8988T (cell line): Measurements from ENCODE around the gene KDM6A.
"Not testable (repeated sequence)": the region's sequence is repeated elsewhere in the genome, so short reads cannot be mapped to it uniquely, and the experiment has no call there.

Source experiments
- DNase-seq: peaks from one replicate; pipeline ENCODE4 v3.0.0; 2011

Gene KDM6A

DNA sequence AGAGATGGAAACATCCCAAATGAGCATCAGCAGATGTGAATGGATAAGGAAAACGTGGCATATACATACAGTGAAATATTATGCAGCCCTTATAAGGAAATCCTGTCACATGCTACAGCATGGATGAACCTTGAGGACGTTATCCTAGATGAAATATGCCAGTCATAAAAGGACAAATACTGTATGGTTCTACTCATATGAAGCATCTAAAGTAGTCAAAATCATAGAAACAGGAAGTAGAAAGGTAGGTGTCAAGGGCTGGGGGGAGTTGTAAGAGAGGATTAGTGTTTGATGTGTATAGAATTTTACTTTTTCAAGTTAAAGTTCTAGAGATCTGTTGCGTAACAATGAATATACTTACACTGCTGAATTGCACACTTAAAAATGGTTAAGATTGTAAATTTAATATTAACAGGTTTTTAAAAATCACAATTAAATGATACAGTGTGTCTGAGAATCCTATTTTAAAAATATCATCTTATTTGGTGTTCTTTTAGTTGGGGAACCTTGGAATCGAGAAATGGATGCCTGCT lies 58.5 kb downstream of the KDM6A start:
- no peak for DNase-seq

GRCh38 chrX:44935172-44935571 lies 62.2 kb downstream of the KDM6A start:
- DNase-seq = no peak

DNA sequence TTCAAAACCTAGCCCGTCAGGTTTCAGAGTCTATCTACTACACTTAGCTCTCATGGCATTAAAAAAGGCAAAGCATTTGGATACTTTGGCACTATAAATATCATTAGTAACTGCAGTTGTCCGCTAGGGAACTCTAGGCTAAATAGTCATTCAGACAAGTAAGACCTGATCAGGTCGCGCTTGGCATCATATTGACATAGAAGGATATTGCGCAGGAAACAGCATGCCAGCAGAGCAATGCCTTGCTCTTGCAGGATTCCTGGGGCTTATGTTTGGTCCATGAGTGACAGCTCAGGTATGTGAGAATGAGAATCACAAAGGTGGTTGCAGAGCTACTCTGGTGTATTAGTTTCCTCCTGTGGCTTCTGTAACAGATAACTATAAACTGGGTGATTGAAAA lies 62.7 kb downstream of the KDM6A start:
- DNase-seq = no peak

DNA sequence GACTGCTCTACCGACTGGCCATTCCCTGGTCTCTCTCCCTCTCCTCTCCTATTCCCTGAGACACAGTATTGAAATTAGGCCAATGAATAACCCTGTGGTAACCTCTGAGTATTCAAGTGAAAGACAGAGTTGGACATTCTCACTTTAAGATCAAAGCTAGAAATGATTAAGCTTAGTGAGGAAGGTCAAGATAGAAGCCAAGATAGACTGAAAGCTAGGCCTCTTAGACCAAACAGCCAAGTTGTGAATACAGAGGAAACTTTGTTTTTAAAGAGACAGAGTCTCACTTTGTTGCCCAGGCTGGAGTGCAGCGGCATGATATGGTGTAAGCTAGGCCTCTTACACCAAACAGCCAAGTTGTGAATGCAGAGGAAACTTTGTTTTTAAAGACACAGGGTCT lies 64.6 kb downstream of the KDM6A start:
- DNase-seq = no peak

DNA sequence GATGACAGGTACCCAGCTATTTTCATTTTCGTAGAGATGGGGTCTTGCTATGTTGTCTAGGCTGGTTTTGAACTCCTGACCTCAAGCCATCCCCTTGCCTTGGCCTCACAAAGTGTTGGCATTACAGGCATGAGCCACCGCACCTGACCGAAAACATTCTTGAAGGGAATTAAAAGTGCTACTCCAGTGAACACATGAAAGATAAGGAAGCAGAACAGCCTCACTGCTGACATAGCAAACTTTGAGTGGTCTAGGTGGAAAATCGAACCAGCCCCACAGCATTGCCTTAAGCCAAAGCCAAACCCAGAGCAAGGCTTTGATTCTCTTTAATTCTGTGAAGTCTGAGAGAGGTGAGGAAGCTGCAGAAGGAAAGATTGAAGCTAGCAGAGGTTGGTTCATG lies 65.1 kb downstream of the KDM6A start:
- no peak for DNase-seq

- DNase-seq = not testable (repeated sequence)
Measured at GRCh38 chrX:44940541-44940940, 67.6 kb downstream of the KDM6A start.

DNA sequence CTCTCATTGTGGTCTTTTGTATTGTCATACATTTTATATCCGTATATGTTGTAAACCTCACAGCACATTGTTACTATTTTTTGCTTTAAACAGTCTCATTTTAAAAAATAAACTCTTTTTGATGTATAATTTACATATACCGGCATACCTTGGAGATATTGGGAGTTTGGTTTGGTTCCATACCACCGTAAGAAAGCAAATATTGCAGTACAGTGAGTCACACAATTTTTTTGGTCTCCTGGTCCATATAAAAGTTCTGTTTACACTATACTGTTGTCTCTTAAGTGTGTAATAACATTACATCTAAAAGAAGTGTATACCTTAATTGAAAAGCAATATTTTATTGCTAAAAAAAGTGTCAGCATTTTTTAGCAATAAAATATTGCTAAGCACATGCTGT lies 70.0 kb downstream of the KDM6A start:
- DNase-seq = no peak

GRCh38 chrX:44944894-44945293 lies 71.9 kb downstream of the KDM6A start:
- no peak for DNase-seq

- no peak for DNase-seq
Measured at GRCh38 chrX:44945736-44946135, 72.7 kb downstream of the KDM6A start.

- DNase-seq = no peak
Measured at GRCh38 chrX:44946771-44947170, 73.8 kb downstream of the KDM6A start.

GRCh38 chrX:44947995-44948394 lies 75.0 kb downstream of the KDM6A start:
- DNase-seq = no peak

DNA sequence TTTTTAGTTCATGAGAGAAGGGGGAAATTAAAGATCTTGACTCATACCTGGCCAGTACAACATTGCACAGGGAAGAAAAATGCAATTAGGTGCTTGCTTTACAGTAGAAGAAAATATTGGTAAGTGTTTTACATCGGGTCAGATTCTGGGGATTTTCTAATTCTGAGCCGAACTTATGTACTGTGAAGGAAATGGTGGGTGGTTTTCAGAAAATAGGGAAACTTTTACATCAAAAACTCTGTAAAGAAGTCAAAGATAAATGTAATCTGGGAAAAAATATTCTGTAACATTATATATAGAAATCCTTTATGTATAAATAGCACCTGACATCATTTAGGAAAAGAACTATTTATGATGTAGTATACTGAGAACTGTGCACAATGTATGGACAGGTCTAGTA lies 75.4 kb downstream of the KDM6A start:
- DNase-seq = no peak

- DNase-seq = no peak
Measured at GRCh38 chrX:44949125-44949524, 76.1 kb downstream of the KDM6A start.

- not testable (repeated sequence) for DNase-seq
Measured at GRCh38 chrX:44950471-44951366, 77.7 kb downstream of the KDM6A start.

- DNase-seq = no peak
Measured at GRCh38 chrX:44951572-44952067, 78.6 kb downstream of the KDM6A start.

- no peak for DNase-seq
Measured at GRCh38 chrX:44952329-44953027, 79.5 kb downstream of the KDM6A start.

- no peak for DNase-seq
Measured at GRCh38 chrX:44953734-44954502, 80.9 kb downstream of the KDM6A start.

GRCh38 chrX:44954562-44954961 lies 81.6 kb downstream of the KDM6A start:
- no peak for DNase-seq

- DNase-seq = no peak
Measured at GRCh38 chrX:44957848-44958247, 84.9 kb downstream of the KDM6A start.

- DNase-seq = no peak
Measured at GRCh38 chrX:44958480-44958879, 85.5 kb downstream of the KDM6A start.

DNA sequence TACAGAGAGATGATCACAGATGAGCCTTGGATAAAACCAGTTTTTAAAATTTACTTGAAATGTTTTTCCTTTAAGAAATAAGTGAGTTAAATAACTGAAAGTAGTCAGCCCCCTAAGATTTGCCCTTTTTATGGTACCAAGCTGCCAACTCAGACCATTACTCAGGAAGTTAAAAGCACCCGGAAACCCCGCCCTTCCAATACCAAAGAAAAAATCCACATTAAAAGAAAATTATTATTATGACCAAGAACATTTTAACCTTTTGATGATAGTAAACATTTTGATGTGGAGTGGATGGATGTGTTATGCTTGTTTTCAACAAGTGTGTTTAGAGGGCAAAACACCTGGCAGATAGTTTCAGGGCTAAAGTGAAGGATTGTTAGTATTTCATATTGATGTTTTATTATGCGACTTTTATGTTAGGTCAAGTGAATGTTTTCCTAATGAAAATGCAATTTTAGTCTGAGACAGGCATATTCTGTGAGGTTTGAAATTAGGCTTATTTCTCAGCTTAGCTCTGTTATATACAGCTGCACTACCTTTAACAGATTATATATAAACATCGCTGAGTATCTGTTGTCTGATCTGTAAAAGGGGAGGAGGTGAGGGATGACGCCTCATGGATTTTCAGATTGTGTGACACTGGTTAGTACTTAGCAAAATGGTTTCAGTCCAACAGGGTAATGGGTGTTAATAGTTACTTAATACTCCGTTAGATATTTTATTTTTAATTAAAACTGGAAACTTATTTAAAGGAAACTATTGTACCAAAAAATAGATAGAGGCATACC lies 89.0 kb downstream of the KDM6A start:
- DNase-seq = no peak

DNA sequence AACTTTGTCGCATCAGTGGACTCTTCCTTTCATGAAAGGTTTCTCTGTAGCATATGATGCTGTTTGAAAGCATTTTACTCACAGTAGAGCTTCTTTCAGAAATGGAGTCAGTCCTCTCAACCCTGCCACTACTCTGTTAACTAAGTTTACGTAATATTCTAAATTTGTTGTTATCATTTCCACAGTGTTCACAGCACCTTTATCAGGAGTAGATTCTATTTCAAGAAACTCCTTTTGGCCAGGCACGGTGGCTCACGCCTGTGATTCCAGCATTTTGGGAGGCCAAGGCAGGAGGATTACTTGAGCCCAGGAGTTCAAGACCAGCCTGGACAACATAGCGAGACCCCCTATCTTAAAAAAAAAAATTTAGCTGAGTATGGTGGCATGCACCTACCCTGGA lies 90.0 kb downstream of the KDM6A start:
- DNase-seq = no peak
